ENCODE results near the gene GSTM2. TPM values are rescaled to one million over a fixed set of nuclear protein-coding genes. Genes with fewer than 3 reads are reported as not detected.
A peak's percentile ranks its signal among the peaks of the same experiment; 100 is the strongest.

The GSTM2 gene
- total and polyA plus RNA-seq, 4 donors, result 7.1 to 15.1 (median 7.9) TPM

DNA sequence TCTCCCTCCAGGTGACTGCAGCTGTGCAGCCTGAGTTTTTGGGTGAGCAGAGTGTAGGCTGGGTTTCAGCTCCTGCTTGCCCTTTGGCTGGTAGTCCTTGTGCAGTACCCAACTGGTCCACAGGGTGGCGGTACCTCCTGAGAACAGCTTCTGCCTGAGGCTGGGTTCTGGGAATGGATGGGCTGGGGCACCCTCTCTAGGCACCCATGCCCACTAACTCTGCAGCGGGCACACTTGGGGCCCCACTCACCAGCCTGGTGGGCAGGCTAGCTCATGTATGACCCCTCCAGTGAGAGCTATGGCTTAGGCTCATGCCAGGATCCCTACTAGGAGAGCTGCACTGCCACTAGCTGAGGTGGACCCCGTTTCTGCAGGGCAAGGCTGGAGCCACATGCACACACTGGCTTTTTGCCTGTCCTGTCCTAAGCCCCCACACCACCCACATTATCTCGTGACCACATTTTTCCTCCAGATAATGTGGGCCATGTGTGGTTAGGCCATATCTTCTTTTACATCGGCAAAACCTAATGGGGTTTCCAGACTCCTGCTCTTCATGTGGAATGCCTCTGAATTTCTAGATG, 27.5 kb upstream of the GSTM2 start (continued):
- peak; percentile 95 for TF ChIP-seq CTCF (IDR thresholded peaks at IDR 0.05; ENCODE audit: low read depth, low read length, missing input control)
- no peak for TF ChIP-seq GABPA (IDR thresholded peaks at IDR 0.05 in 1 of 2, conservative IDR thresholded peaks at IDR 0.05 in 1 of 2)
- TF ChIP-seq HNF4A (conservative IDR thresholded peaks at IDR 0.05), result no peak
- TF ChIP-seq JUND (IDR thresholded peaks at IDR 0.05), result no peak

GRCh38 chr1:109641078-109641740, 26.6 kb upstream of the GSTM2 start:
- H3K27me3 ChIP-seq (ENCODE audit: control insufficient read depth in 4 of 4, insufficient read depth in 4 of 4, low read length in 3 of 4), result no peaks in the 10 kb centered on the region

More at GRCh38 chr1:109641078-109641740, 26.6 kb upstream of the GSTM2 start:
- no peak overlapping the region for H3K27ac ChIP-seq (ENCODE audit: low read depth in 1 of 2, low read length in 2 of 2)
- 80% methylated on average over 2 of the region's 2 CpGs for WGBS
- no peak for DNase-seq (ENCODE audit: low spot score)
- H3K4me3 ChIP-seq (ENCODE audit: low read depth in 1 of 3, low read length in 3 of 3), result no peak overlapping the region
- no peaks in the 10 kb centered on the region for H3K9me3 ChIP-seq (ENCODE audit: control insufficient read depth in 4 of 4, low read length in 3 of 4)
- peaks cover 4 to 7% (median 5%) of the 10 kb centered on the region in 4 donors for H3K4me1 ChIP-seq (ENCODE audit: control insufficient read depth in 4 of 4, insufficient read depth in 4 of 4, low read length in 3 of 4)
- H3K9ac ChIP-seq (ENCODE audit: low read depth in 1 of 2, low read length in 2 of 2), result no peak overlapping the region
- TF ChIP-seq ZBTB33 (IDR thresholded peaks at IDR 0.05) (no peak), CTCF (IDR thresholded peaks at IDR 0.05; ENCODE audit: low read depth, low read length, missing input control) (no peak), GABPA (IDR thresholded peaks at IDR 0.05 in 1 of 2, conservative IDR thresholded peaks at IDR 0.05 in 1 of 2) (no peak), HNF4A (conservative IDR thresholded peaks at IDR 0.05) (no peak), REST (IDR thresholded peaks at IDR 0.05) (no peak), HNF4G (IDR thresholded peaks at IDR 0.05) (no peak), YY1 (IDR thresholded peaks at IDR 0.05) (no peak), FOXA1 (IDR thresholded peaks at IDR 0.05) (no peak), RXRA (IDR thresholded peaks at IDR 0.05) (no peak), SP1 (IDR thresholded peaks at IDR 0.05) (no peak), EGR1 (IDR thresholded peaks at IDR 0.05; ENCODE audit: low read depth in 2 of 2) (no peak), RAD21 (IDR thresholded peaks at IDR 0.05) (no peak), NR2F2 (IDR thresholded peaks at IDR 0.05) (no peak), FOXA2 (IDR thresholded peaks at IDR 0.05) (no peak), ATF3 (IDR thresholded peaks at IDR 0.05) (no peak), JUND (IDR thresholded peaks at IDR 0.05) (no peak)
- TF ChIP-seq, protein P1, sequence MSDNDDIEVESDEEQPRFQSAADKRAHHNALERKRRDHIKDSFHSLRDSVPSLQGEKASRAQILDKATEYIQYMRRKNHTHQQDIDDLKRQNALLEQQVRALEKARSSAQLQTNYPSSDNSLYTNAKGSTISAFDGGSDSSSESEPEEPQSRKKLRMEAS (IDR thresholded peaks at IDR 0.05), result no peak
- H3K36me3 ChIP-seq (ENCODE audit: control insufficient read depth in 4 of 4, insufficient read depth in 3 of 4, low read depth in 1 of 4, low read length in 3 of 4), result no peaks in the 10 kb centered on the region

Measured in liver (tissue), 9 donors.